ENCODE results near the gene CPA5. TPM values are rescaled to one million over a fixed set of nuclear protein-coding genes. Genes with fewer than 3 reads are reported as not detected.
"Not testable (repeated sequence)": the region's sequence is repeated elsewhere in the genome, so short reads cannot be mapped to it uniquely, and the experiment has no call there.

Gene CPA5
- polyA plus RNA-seq, 1 of the 3 experiments (the other 2 are of a cell fraction): 1.3 TPM

GRCh38 chr7:130376461-130376860, 31.8 kb downstream of the CPA5 start:
- H3K27me3 ChIP-seq (ENCODE audit: insufficient read depth): not testable (repeated sequence)

GRCh38 chr7:130377178-130377577, 32.6 kb downstream of the CPA5 start:
- Histone ChIP-seq H3K79me2 (ENCODE audit: insufficient read depth) (no peaks in the 10 kb centered on the region), H3K4me1 (ENCODE audit: control insufficient read depth in 1 of 2, insufficient read depth in 2 of 2, low read depth in 1 of 2, low read length in 1 of 2) (peaks cover 16 to 39% of the 10 kb centered on the region in 2 experiments), H3K9me3 (no peaks in the 10 kb centered on the region), H3K9ac (no peak overlapping the region), H3K27me3 (ENCODE audit: insufficient read depth) (no peaks in the 10 kb centered on the region), H2AFZ (ENCODE audit: low read depth) (no peak overlapping the region), H3K9me2 (no peaks in the 10 kb centered on the region), H3K27ac (ENCODE audit: low read depth in 2 of 2, low read length in 1 of 2) (no peak overlapping the region), H3K36me3 (replicated peaks in 1 of 2; ENCODE audit: control insufficient read depth in 1 of 2, insufficient read depth in 2 of 2, low read length in 1 of 2) (no peaks in the 10 kb centered on the region), H3K4me2 (no peak overlapping the region), H4K20me1 (ENCODE audit: insufficient read depth) (no peaks in the 10 kb centered on the region), H3F3A (replicated peaks; ENCODE audit: insufficient read depth) (peaks cover 10% of the 10 kb centered on the region), H3K4me3 (ENCODE audit: low read depth in 2 of 2, low read length in 1 of 2) (no peak overlapping the region)
- no peak for DNase-seq
- WGBS (ENCODE audit: low lambda C conversion rate): 77% methylated on average over 6 of the region's 6 CpGs
- TF ChIP-seq CHD2 (IDR thresholded peaks at IDR 0.05; ENCODE audit: low read length, partially characterized antibody): no peak
- TF ChIP-seq EP300 (IDR thresholded peaks at IDR 0.05; ENCODE audit: borderline replicate concordance in 1 of 2, low read depth in 1 of 2, low read length in 1 of 2): no peak
- TF ChIP-seq ELF1 (IDR thresholded peaks at IDR 0.05): no peak
- TF ChIP-seq ZBTB33 (IDR thresholded peaks at IDR 0.05; ENCODE audit: borderline replicate concordance, low read depth): no peak
- TF ChIP-seq TAF1 (IDR thresholded peaks at IDR 0.05; ENCODE audit: borderline replicate concordance, low read depth, low read length): no peak
- TF ChIP-seq MAX (IDR thresholded peaks at IDR 0.05; ENCODE audit: low read depth): no peak
- TF ChIP-seq CTCF (IDR thresholded peaks at IDR 0.05): no peak
- POLR2A ChIA-PET: no interaction called here
- CTCF ChIA-PET: no interaction called here

More at GRCh38 chr7:130376461-130376860, 31.8 kb downstream of the CPA5 start:
- H3K9me3 ChIP-seq; CTCF ChIA-PET; H2AFZ ChIP-seq (ENCODE audit: low read depth); H3K79me2 ChIP-seq (ENCODE audit: insufficient read depth); H3K9me2 ChIP-seq; DNase-seq; H3K4me3 ChIP-seq (ENCODE audit: low read depth in 2 of 2, low read length in 1 of 2); H3K9ac ChIP-seq; POLR2A ChIA-PET; H3K4me2 ChIP-seq; H3K27ac ChIP-seq (ENCODE audit: low read depth in 2 of 2, low read length in 1 of 2); H3K36me3 ChIP-seq (replicated peaks in 1 of 2; ENCODE audit: control insufficient read depth in 1 of 2, insufficient read depth in 2 of 2, low read length in 1 of 2); H4K20me1 ChIP-seq (ENCODE audit: insufficient read depth): not testable (repeated sequence)
- Histone ChIP-seq H3F3A (replicated peaks; ENCODE audit: insufficient read depth) (peaks cover 10% of the 10 kb centered on the region), H3K4me1 (ENCODE audit: control insufficient read depth in 1 of 2, insufficient read depth in 2 of 2, low read depth in 1 of 2, low read length in 1 of 2) (peaks cover 16 to 39% of the 10 kb centered on the region in 2 experiments)
- WGBS (ENCODE audit: low lambda C conversion rate): 63% methylated on average over 1 of the region's 1 CpG

Measured in SK-N-SH (cell line).